Calu3 (cell line): ENCODE data around the gene SEMA4G. TPM values are rescaled to one million over a fixed set of nuclear protein-coding genes. Genes with fewer than 3 reads are reported as not detected.

ENCODE experiments used
- BruUV-seq: library from RNA; stranded (reverse); fragments of 400-500 nt; replicated peaks from 2 replicates; lab custom pipeline; 2021; lab: Mats Ljungman, UMichigan
- CTCF ChIA-PET: fragments of 300-600 bp; sonication (Branson Sonifier 250); formaldehyde crosslinking; loops from one replicate; lab custom pipeline; 2022; ENCODE audit warnings: antibody characterized with exemption; lab: Charles Lee
- DNase-seq: peaks from one replicate; pipeline ENCODE4 v3.0.0; 2022
- H3K27ac Mint-ChIP-seq: one replicate; pipeline ENCODE4 v1.8.0; 2022; ENCODE audit warnings: mixed read lengths; ENCODE audit not compliant: unreplicated experiment
- H3K27me3 Mint-ChIP-seq: one replicate; pipeline ENCODE4 v1.8.0; 2022; ENCODE audit warnings: mixed read lengths; ENCODE audit not compliant: unreplicated experiment
- H3K36me3 Mint-ChIP-seq: one replicate; pipeline ENCODE4 v1.8.0; 2022; ENCODE audit warnings: mild to moderate bottlenecking, moderate library complexity, mixed read lengths; ENCODE audit not compliant: insufficient read depth, unreplicated experiment
- H3K4me1 Mint-ChIP-seq: one replicate; pipeline ENCODE4 v1.8.0; 2022; ENCODE audit warnings: mild to moderate bottlenecking, low read depth, mixed read lengths; ENCODE audit not compliant: unreplicated experiment
- H3K4me3 Mint-ChIP-seq: one replicate; pipeline ENCODE4 v1.8.0; 2022; ENCODE audit warnings: mild to moderate bottlenecking, low read depth, moderate library complexity, mixed read lengths; ENCODE audit not compliant: unreplicated experiment
- H3K9me3 Mint-ChIP-seq: one replicate; pipeline ENCODE4 v1.8.0; 2022; ENCODE audit warnings: low read depth, mixed read lengths; ENCODE audit not compliant: unreplicated experiment
- intact Hi-C: fragments of 100-400 bp; cut with micrococcal nuclease; formaldehyde crosslinking; loops from one replicate; pipeline ENCODE4 v1.10.0; 2022; ENCODE audit not compliant: unreplicated experiment
- total RNA-seq: library from RNA; stranded (reverse); gene quantifications from 2 replicates; pipeline ENCODE4 v1.2.3, GENCODE V29; 2022
- TF ChIP-seq, protein P1 (sequence below): fragments of 200-600 bp; IDR thresholded peaks from one replicate; pipeline ENCODE4 v1.8.0; 2022; ENCODE audit warnings: antibody characterized with exemption; ENCODE audit not compliant: unreplicated experiment

SEMA4G gene
- total RNA-seq, 1 experiment from 2014 or later: 15.9 TPM

DNA sequence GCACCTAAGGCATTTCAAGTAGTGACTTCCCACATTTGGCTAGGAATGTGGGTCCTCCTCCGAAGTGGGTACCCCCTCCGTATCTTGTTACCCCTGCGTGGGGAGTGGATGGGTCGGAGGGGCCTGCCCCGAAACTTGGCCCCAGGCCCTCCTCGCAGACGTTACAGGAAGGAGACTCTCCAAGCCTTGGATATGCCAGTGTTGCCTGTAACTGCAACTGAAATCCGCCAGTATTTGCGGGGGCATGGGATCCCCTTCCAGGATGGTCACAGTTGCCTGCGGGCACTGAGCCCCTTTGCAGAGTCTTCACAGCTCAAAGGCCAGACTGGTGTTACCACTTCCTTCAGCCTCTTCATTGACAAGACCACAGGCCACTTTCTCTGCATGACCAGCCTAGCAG is 18.9 kb downstream of the SEMA4G start:
- BruUV-seq: TSS peak; percentile 71
- Mint-ChIP-seq H3K36me3 (peaks cover 35% of the 10 kb centered on the region), H3K4me3 (peak overlapping the region; percentile 98), H3K27me3 (no peaks in the 10 kb centered on the region), H3K27ac (peak overlapping the region; percentile 94), H3K9me3 (no peaks in the 10 kb centered on the region), H3K4me1 (no peaks in the 10 kb centered on the region)
- CTCF ChIA-PET: interaction anchor here (0.5 kb wide), 1 partner anchor 14 kb away, joined by 3 read pairs; no protein-coding TSS in a partner anchor
- no peak for DNase-seq
- intact Hi-C loops: no loop called here
- TF ChIP-seq, protein P1, sequence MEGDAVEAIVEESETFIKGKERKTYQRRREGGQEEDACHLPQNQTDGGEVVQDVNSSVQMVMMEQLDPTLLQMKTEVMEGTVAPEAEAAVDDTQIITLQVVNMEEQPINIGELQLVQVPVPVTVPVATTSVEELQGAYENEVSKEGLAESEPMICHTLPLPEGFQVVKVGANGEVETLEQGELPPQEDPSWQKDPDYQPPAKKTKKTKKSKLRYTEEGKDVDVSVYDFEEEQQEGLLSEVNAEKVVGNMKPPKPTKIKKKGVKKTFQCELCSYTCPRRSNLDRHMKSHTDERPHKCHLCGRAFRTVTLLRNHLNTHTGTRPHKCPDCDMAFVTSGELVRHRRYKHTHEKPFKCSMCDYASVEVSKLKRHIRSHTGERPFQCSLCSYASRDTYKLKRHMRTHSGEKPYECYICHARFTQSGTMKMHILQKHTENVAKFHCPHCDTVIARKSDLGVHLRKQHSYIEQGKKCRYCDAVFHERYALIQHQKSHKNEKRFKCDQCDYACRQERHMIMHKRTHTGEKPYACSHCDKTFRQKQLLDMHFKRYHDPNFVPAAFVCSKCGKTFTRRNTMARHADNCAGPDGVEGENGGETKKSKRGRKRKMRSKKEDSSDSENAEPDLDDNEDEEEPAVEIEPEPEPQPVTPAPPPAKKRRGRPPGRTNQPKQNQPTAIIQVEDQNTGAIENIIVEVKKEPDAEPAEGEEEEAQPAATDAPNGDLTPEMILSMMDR: no peak

DNA sequence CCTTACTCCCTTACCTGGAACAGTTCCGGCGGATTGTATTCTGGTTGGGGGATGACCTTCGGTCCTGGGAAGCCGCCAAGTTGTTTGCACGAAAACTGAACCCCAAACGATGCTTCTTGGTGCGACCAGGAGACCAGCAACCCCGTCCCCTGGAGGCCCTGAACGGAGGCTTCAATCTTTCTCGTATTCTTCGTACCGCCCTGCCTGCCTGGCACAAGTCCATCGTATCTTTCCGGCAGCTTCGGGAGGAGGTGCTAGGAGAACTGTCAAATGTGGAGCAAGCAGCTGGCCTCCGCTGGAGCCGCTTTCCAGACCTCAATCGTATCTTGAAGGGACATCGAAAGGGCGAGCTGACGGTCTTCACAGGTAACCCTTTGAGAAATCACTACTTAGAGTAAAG is 19.8 kb downstream of the SEMA4G start:
- no peak for DNase-seq
- H3K27me3 Mint-ChIP-seq: no peaks in the 10 kb centered on the region
- CTCF ChIA-PET: no interaction called here
- TF ChIP-seq, protein P1: no peak
- H3K4me1 Mint-ChIP-seq: no peaks in the 10 kb centered on the region
- no peak overlapping the region for H3K27ac Mint-ChIP-seq
- no TSS peak for BruUV-seq
- peaks cover 33% of the 10 kb centered on the region for H3K36me3 Mint-ChIP-seq
- intact Hi-C loops: no loop called here
- no peak overlapping the region for H3K4me3 Mint-ChIP-seq
- no peaks in the 10 kb centered on the region for H3K9me3 Mint-ChIP-seq

DNA sequence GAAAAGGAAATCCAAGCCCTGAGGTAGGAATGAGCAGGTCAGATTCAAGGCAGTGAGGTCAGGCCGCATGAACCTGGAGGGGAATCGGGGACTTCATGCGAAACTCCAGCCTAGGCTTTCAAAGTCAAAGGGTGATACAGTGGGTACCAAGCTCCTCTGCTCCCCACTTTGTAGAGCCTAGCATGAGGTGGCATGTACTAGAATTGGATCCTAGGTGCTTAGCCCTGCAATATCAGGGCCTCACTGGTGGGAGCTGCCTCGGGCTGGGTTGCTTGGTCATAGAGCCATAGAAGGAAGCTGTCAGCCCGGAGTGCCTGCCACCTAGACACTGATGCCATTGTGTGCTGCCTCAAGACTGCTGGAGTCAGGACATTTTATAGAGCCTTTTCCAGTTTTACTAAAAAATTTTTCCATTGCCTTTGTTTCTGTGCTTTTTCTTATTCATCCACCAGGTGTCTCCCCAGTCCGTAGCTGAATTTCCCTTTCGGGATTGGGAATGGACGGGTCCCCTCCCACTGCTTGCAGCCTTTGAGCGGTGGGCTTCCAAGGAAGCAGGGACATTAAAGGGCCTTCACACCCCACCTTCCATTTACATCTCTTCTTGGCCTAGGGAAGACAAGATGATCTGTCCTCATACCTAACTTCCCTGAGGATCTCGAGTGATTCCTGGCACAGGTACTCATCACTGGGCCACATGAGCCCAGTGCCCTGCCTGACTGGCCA is 24.8 kb downstream of the SEMA4G start:
- Mint-ChIP-seq H3K27me3 (no peaks in the 10 kb centered on the region), H3K36me3 (peaks cover 55% of the 10 kb centered on the region), H3K27ac (no peak overlapping the region), H3K4me3 (no peak overlapping the region), H3K9me3 (no peaks in the 10 kb centered on the region), H3K4me1 (peaks cover 14% of the 10 kb centered on the region)
- TF ChIP-seq, protein P1: peak; percentile 37
- CTCF ChIA-PET: no interaction called here
- intact Hi-C loops: no loop called here
- DNase-seq: no peak
- BruUV-seq: no TSS peak

DNA sequence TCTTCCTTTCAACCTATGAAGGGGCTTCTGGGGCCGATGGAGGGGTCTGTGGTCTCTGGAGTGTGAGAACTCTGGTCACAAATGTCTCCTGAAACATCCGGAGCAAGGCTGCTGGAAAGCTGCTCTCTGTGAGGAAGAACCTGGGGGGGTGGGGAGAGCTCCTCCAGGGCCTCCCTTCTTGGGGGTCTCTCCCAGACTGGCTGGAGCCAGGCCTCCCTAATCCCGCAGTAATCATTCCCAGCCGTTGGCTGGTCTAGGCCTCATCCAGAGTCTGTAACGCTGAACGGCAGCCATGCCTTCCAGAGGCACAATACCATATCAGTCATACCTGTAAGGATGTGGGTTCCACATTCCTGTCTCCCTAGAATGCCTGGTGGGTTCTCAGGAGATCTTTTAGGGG is 25.9 kb downstream of the SEMA4G start:
- TF ChIP-seq, protein P1: no peak
- intact Hi-C loops: no loop called here
- H3K27me3 Mint-ChIP-seq: no peaks in the 10 kb centered on the region
- DNase-seq: no peak
- H3K4me1 Mint-ChIP-seq: peaks cover 14% of the 10 kb centered on the region
- peaks cover 65% of the 10 kb centered on the region for H3K36me3 Mint-ChIP-seq
- no peak overlapping the region for H3K4me3 Mint-ChIP-seq
- BruUV-seq: no TSS peak
- H3K9me3 Mint-ChIP-seq: no peaks in the 10 kb centered on the region
- CTCF ChIA-PET: interaction anchor here (0.7 kb wide), 1 partner anchor 1460 kb away, joined by 3 read pairs; no protein-coding TSS in a partner anchor
- H3K27ac Mint-ChIP-seq: no peak overlapping the region
